ENCODE results near the gene B3GNT4. TPM values are rescaled to one million over a fixed set of nuclear protein-coding genes. Genes with fewer than 3 reads are reported as not detected.

B3GNT4 gene
- total and polyA plus RNA-seq, 2 of the 8 experiments (the other 6 are each of a cell fraction or from before 2014, with no cell fraction given) = 1.1 to 1.4 TPM

DNA sequence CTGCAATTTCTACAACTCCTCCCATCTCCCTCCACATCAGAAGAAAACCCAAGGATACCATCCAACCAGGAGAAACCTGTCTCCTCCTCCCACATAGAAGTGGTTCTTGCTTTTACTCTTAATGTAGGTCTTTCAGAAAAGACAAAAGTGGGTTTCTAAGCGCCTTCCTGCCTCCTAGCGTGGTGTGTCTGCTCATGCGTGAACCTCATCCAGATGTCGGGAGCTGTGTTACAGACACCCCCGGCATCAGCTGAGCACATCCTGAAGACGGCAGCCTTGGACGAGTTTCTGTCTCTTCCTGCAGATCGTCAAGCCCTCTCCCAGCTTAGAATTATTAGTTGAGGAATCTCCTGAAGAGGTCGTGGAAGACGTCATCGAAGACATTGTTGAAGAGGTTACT is 11.1 kb upstream of the B3GNT4 start:
- DNase-seq (ENCODE audit: low read depth in 1 of 2, low spot score in 2 of 2) = no peak
- Histone ChIP-seq H3K18ac (ENCODE audit: extremely low read depth, low read length) (no peak overlapping the region), H3K27ac (ENCODE audit: low read depth, low read length) (no peak overlapping the region), H3K4me3 (ENCODE audit: extremely low read depth in 1 of 4, insufficient read depth in 2 of 4, low read depth in 3 of 4, low read length in 4 of 4) (no peak overlapping the region), H3K14ac (ENCODE audit: insufficient read length) (no peak overlapping the region), H3K4me1 (replicated peaks in 1 of 4; ENCODE audit: control insufficient read depth in 3 of 4, insufficient read depth in 4 of 4, low read length in 3 of 4) (peaks cover 0 to 4% (median under 1%) of the 10 kb centered on the region in 4 experiments; a peak in 2 of 7 replicates), H2AFZ (ENCODE audit: low read length) (no peak overlapping the region), H3K9ac (replicated peaks in 1 of 4; ENCODE audit: extremely low read depth in 1 of 4, low read depth in 3 of 4, low read length in 3 of 4) (no peak overlapping the region), H2BK20ac (ENCODE audit: low read length) (no peak overlapping the region), H3K4me2 (ENCODE audit: insufficient read depth in 1 of 2, low read depth in 2 of 2, low read length in 2 of 2) (no peak overlapping the region), H3K9me3 (ENCODE audit: insufficient read depth in 2 of 2, low read depth in 1 of 2, low read length in 1 of 2) (no peaks in the 10 kb centered on the region), H2BK15ac (ENCODE audit: low read length) (no peak overlapping the region), H3K79me1 (ENCODE audit: low read depth, low read length) (no peaks in the 10 kb centered on the region), H3K4ac (replicated peaks; ENCODE audit: insufficient read length, low read depth, low read length) (no peak overlapping the region), H3K23ac (ENCODE audit: insufficient read length) (no peak overlapping the region), H4K8ac (ENCODE audit: extremely low read depth, insufficient read depth, low read length) (no peak overlapping the region), H3K79me2 (ENCODE audit: control insufficient read depth in 1 of 2, insufficient read depth in 2 of 2, low read length in 2 of 2) (no peaks in the 10 kb centered on the region), H2BK5ac (ENCODE audit: low read depth, low read length) (no peak overlapping the region), H2BK12ac (ENCODE audit: low read depth, low read length) (no peak overlapping the region), H4K20me1 (replicated peaks in 1 of 2; ENCODE audit: control insufficient read depth in 1 of 2, insufficient read depth in 2 of 2, low read length in 2 of 2) (no peaks in the 10 kb centered on the region), H4K5ac (ENCODE audit: insufficient read length, low read depth, low read length) (no peak overlapping the region), H2AK5ac (ENCODE audit: low read depth, low read length) (no peak overlapping the region), H2BK120ac (replicated peaks; ENCODE audit: low read depth, low read length) (no peak overlapping the region), H3K23me2 (ENCODE audit: low read depth, low read length) (no peaks in the 10 kb centered on the region), H3K36me3 (ENCODE audit: control insufficient read depth in 2 of 4, insufficient read depth in 4 of 4, low read length in 3 of 4) (no peaks in the 10 kb centered on the region), H3K27me3 (replicated peaks in 1 of 4; ENCODE audit: control insufficient read depth in 3 of 4, extremely low read depth in 1 of 4, insufficient read depth in 3 of 4, low read length in 3 of 4) (no peaks in the 10 kb centered on the region), H3K56ac (replicated peaks; ENCODE audit: insufficient read length, low read depth, low read length) (no peak overlapping the region), H4K91ac (replicated peaks; ENCODE audit: insufficient read length, low read length) (no peak overlapping the region)
- POLR2A ChIA-PET (ENCODE audit: partially characterized antibody) = interaction anchor here (0.7 to 1.9 kb wide), 4 partner anchors 11 to 44 kb away, joined by 3 to 6 read pairs (median 4); partner anchors contain the start of gene B3GNT4
- FAIRE-seq = no peak
- 96% methylated on average over 11 of the region's 11 CpGs; no CpG with 5 or more reads in 1 of the 2 experiments for WGBS, 2 experiments (ENCODE audit: extremely low coverage in 1 of 2, insufficient coverage in 1 of 2, insufficient read length in 1 of 2, insufficient replicate concordance in 2 of 2, low coverage in 1 of 2, low lambda C conversion rate in 2 of 2, missing lambda C conversion rate in 1 of 2)
- CTCF ChIA-PET (ENCODE audit: partially characterized antibody) = interaction anchor here (0.9 to 4.8 kb wide), 10 partner anchors 9 to 141 kb away, joined by 3 to 27 read pairs (median 4); partner anchors contain the start of gene LRRC43
- TF ChIP-seq POU5F1 (IDR thresholded peaks at IDR 0.05; ENCODE audit: low read depth, low read length) (no peak), POLR2AphosphoS5 (IDR thresholded peaks at IDR 0.05; ENCODE audit: low read depth, low read length) (no peak), RBBP5 (IDR thresholded peaks at IDR 0.05; ENCODE audit: borderline replicate concordance, low read depth, low read length) (no peak), CTBP2 (IDR thresholded peaks at IDR 0.05; ENCODE audit: borderline replicate concordance, insufficient read depth, insufficient read length, low read length) (no peak), BACH1 (IDR thresholded peaks at IDR 0.05; ENCODE audit: low read length) (no peak), SAP30 (IDR thresholded peaks at IDR 0.05; ENCODE audit: insufficient read depth, insufficient replicate concordance, low read length) (no peak), POLR2A (IDR thresholded peaks at IDR 0.05; ENCODE audit: control extremely low read depth in 1 of 2, low read depth in 2 of 2, low read length in 2 of 2) (no peak), RFX5 (IDR thresholded peaks at IDR 0.05; ENCODE audit: borderline replicate concordance, low read depth, low read length) (no peak), MAFK (IDR thresholded peaks at IDR 0.05; ENCODE audit: low read depth, low read length) (no peak)
- TF ChIP-seq, protein P1, sequence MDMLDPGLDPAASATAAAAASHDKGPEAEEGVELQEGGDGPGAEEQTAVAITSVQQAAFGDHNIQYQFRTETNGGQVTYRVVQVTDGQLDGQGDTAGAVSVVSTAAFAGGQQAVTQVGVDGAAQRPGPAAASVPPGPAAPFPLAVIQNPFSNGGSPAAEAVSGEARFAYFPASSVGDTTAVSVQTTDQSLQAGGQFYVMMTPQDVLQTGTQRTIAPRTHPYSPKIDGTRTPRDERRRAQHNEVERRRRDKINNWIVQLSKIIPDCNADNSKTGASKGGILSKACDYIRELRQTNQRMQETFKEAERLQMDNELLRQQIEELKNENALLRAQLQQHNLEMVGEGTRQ (IDR thresholded peaks at IDR 0.05; ENCODE audit: low read length) = no peak
- TF ChIP-seq, protein P2, sequence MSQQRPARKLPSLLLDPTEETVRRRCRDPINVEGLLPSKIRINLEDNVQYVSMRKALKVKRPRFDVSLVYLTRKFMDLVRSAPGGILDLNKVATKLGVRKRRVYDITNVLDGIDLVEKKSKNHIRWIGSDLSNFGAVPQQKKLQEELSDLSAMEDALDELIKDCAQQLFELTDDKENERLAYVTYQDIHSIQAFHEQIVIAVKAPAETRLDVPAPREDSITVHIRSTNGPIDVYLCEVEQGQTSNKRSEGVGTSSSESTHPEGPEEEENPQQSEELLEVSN (IDR thresholded peaks at IDR 0.05) = no peak
- TF ChIP-seq, protein P3, sequence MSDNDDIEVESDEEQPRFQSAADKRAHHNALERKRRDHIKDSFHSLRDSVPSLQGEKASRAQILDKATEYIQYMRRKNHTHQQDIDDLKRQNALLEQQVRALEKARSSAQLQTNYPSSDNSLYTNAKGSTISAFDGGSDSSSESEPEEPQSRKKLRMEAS (IDR thresholded peaks at IDR 0.05) = no peak

All from H1 (cell line).